A549 (cell line): ENCODE results near the gene HOXB9.

Source experiments
- EP300 ChIP-seq, 2 experiments: fragments of >200 bp; sonication (Bioruptor Twin); formaldehyde crosslinking; IDR thresholded peaks; 2 replicates in 1 of 2; 3 replicates in 1 of 2; pipeline ENCODE4 v1.6.1; 2016 to 2017
- POLR2A ChIP-seq: IDR thresholded peaks from 2 replicates; pipeline ENCODE4 v1.6.1; 2012; ENCODE audit warnings: mild to moderate bottlenecking, low read length
- POLR2AphosphoS2 ChIP-seq: conservative IDR thresholded peaks from 2 replicates; pipeline ENCODE4 v1.6.1; 2012; ENCODE audit warnings: low read length, improper control_type of control experiment, inconsistent platforms
- REST ChIP-seq: fragments of 200-600 bp; sonication (generic); IDR thresholded peaks from 2 replicates; pipeline ENCODE4 v1.6.1; 2016; ENCODE audit warnings: antibody characterized with exemption, mild to moderate bottlenecking, moderate library complexity

GRCh38 chr17:48630009-48630924 lies 4.1 kb upstream of the HOXB9 start:
- TF ChIP-seq POLR2AphosphoS2, result no peak
- TF ChIP-seq POLR2A, result no peak
- no peak for TF ChIP-seq EP300 (IDR thresholded peaks at IDR 0.05)
- TF ChIP-seq REST, result no peak
